ENCODE data around the gene JARID2. TPM values are rescaled to one million over a fixed set of nuclear protein-coding genes. Genes with fewer than 3 reads are reported as not detected.
A peak's percentile ranks its signal among the peaks of the same experiment; 100 is the strongest.

Gene JARID2
- total and polyA plus RNA-seq, 2 of the 13 experiments (the other 11 are each of a cell fraction or from before 2014, with no cell fraction given), result 7.5 to 10.3 TPM

DNA sequence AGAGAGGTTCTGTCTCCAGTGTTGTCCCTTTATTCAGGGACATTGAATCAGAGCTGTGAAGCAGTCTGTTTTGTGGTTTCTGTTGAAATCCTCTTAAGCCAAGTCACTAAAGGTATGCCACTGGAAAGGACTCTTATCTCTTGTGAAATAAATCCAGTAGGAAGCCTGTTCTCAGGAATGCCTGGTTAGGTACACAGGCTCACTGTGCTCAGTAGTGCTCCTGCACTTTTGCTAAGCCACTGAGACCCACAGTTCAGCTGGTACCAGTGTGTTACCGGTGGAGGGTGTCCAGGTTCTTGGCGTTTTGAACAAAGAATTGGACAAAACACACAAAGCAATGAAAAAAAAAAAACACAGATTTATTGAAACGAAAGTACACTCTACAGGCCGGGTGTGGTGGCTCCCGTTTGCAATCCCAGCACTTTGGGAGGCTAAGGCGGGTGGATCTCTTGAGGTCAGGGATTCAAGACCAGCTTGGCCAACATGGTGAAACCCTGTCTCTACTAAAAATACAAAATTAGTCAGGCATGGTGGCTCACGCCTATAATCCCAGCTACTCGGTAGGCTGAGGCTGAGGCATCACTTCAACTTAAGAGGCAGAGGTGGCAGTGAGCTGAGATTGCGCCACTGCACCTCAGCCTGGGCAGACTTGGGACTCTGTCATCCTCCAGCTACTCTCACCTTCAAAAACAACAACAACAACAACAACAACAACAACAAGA, 186.1 kb downstream of the JARID2 start (continued):
- peak; percentile 41; the same call in 1 of the 2 replicates for TF ChIP-seq FOXP1 (IDR thresholded peaks at IDR 0.05)
- TF ChIP-seq FOXP1 (CRISPR knock-in tag; IDR thresholded peaks at IDR 0.05), result peak; percentile 31; the same call in 1 of the 2 replicates
- no peak for TF ChIP-seq NFYB (CRISPR knock-in tag; IDR thresholded peaks at IDR 0.05)
- TF ChIP-seq ELF4 (CRISPR knock-in tag; IDR thresholded peaks at IDR 0.05; ENCODE audit: borderline replicate concordance), result no peak
- peak; percentile 77 for TF ChIP-seq ARID5B (CRISPR knock-in tag; IDR thresholded peaks at IDR 0.05)
- TF ChIP-seq, protein P1, sequence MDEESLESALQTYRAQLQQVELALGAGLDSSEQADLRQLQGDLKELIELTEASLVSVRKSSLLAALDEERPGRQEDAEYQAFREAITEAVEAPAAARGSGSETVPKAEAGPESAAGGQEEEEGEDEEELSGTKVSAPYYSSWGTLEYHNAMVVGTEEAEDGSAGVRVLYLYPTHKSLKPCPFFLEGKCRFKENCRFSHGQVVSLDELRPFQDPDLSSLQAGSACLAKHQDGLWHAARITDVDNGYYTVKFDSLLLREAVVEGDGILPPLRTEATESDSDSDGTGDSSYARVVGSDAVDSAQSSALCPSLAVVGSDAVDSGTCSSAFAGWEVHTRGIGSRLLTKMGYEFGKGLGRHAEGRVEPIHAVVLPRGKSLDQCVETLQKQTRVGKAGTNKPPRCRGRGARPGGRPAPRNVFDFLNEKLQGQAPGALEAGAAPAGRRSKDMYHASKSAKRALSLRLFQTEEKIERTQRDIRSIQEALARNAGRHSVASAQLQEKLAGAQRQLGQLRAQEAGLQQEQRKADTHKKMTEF (CRISPR knock-in tag; IDR thresholded peaks at IDR 0.05), result no peak
- no peak for TF ChIP-seq ZNF496 (CRISPR knock-in tag; IDR thresholded peaks at IDR 0.05; ENCODE audit: insufficient replicate concordance)
- peak; percentile 51; the same call in 1 of the 2 replicates for TF ChIP-seq SAP130 (CRISPR knock-in tag; IDR thresholded peaks at IDR 0.05; ENCODE audit: low read depth)
- TF ChIP-seq U2AF1 (optimal IDR thresholded peaks at IDR 0.05; ENCODE audit: low read depth, low read length), result no peak

Measured in HepG2 (cell line).